Measurements from ENCODE around the gene PKN3.

- TF ChIP-seq CTCF (IDR thresholded peaks at IDR 0.05) (no peak), ZFX (IDR thresholded peaks at IDR 0.05; ENCODE audit: borderline replicate concordance) (no peak)
Observed at GRCh38 chr9:128705051-128705965, 3.0 kb downstream of the PKN3 start.
